DOHH2 (cell line): Measurements from ENCODE around the gene SARS1.

Experiments used
- H3F3A ChIP-seq: fragments of 200-600 bp; sonication (generic), shearing (Covaris generic); 2 replicates; pipeline ENCODE4 v1.6.0; 2016; ENCODE audit warnings: antibody characterized with exemption, mild to moderate bottlenecking; ENCODE audit not compliant: control insufficient read depth, insufficient read depth
- H3K27ac ChIP-seq: fragments of 200-600 bp; sonication (generic); 2 replicates; pipeline ENCODE4 v1.5.1; 2014; ENCODE audit warnings: low read depth, mild to moderate bottlenecking, low read length, moderate library complexity
- H3K27me3 ChIP-seq: fragments of 200-600 bp; sonication (generic); 2 replicates; pipeline ENCODE4 v1.6.1; 2014; ENCODE audit warnings: mild to moderate bottlenecking, low read length, mixed read lengths; ENCODE audit not compliant: control insufficient read depth
- H3K36me3 ChIP-seq: fragments of 200-600 bp; sonication (generic); 2 replicates; pipeline ENCODE4 v1.6.1; 2014; ENCODE audit warnings: mild to moderate bottlenecking, low read length, moderate library complexity, mixed read lengths; ENCODE audit not compliant: control insufficient read depth
- H3K4me1 ChIP-seq: fragments of 200-600 bp; sonication (generic); 2 replicates; pipeline ENCODE4 v1.6.1; 2014; ENCODE audit warnings: mild to moderate bottlenecking, low read length, mixed read lengths; ENCODE audit not compliant: control insufficient read depth
- H3K4me2 ChIP-seq: fragments of 200-600 bp; sonication (generic); 2 replicates; pipeline ENCODE4 v1.6.0; 2014; ENCODE audit warnings: mild to moderate bottlenecking, low read length, moderate library complexity
- H3K4me3 ChIP-seq: fragments of 200-600 bp; sonication (generic); 2 replicates; pipeline ENCODE4 v1.5.1; 2014; ENCODE audit warnings: mild to moderate bottlenecking, low read length, mixed read lengths
- H3K79me2 ChIP-seq: fragments of 200-600 bp; sonication (generic); 2 replicates; pipeline ENCODE4 v1.6.1; 2014; ENCODE audit warnings: mild to moderate bottlenecking, low read length, mixed read lengths; ENCODE audit not compliant: control insufficient read depth
- H3K9me2 ChIP-seq: fragments of 200-600 bp; sonication (generic); replicated peaks from 2 replicates; pipeline ENCODE4 v1.6.1; 2014; ENCODE audit warnings: mild to moderate bottlenecking, low read length, mixed read lengths; ENCODE audit not compliant: control insufficient read depth
- H3K9me3 ChIP-seq: fragments of 200-600 bp; sonication (generic); 2 replicates; pipeline ENCODE4 v1.6.1; 2014; ENCODE audit warnings: antibody characterized with exemption, low read length, mixed read lengths; ENCODE audit not compliant: control insufficient read depth, insufficient read depth
- H4K20me1 ChIP-seq: fragments of 200-600 bp; sonication (generic); 2 replicates; pipeline ENCODE4 v1.6.0; 2014; ENCODE audit warnings: low read depth, mild to moderate bottlenecking, antibody characterized with exemption, low read length, moderate library complexity; ENCODE audit not compliant: control insufficient read depth, insufficient read depth
- CTCF ChIP-seq: fragments of 200-600 bp; sonication (generic); IDR thresholded peaks from one replicate; pipeline ENCODE4 v1.5.1; 2014; ENCODE audit warnings: antibody characterized with exemption, mild to moderate bottlenecking, low read depth, low read length; ENCODE audit not compliant: poor library complexity, severe bottlenecking
- EZH2phosphoT487 ChIP-seq: fragments of 200-600 bp; sonication (generic); IDR thresholded peaks from 2 replicates; pipeline ENCODE4 v1.6.1; 2017; ENCODE audit warnings: borderline replicate concordance, mild to moderate bottlenecking, antibody characterized with exemption, low read length, moderate library complexity, mixed read lengths

The SARS1 gene

GRCh38 chr1:109272021-109272799, 58.5 kb downstream of the SARS1 start:
- H3K9me2 ChIP-seq: no peaks in the 10 kb centered on the region
- TF ChIP-seq CTCF (no peak), EZH2phosphoT487 (no peak)
- H3K9me3 ChIP-seq: no peaks in the 10 kb centered on the region
- peaks cover 7% of the 10 kb centered on the region for H3K4me1 ChIP-seq
- H3K4me2 ChIP-seq: no peak overlapping the region
- H3K27me3 ChIP-seq: no peaks in the 10 kb centered on the region
- H3K27ac ChIP-seq: no peak overlapping the region
- H3K79me2 ChIP-seq: no peaks in the 10 kb centered on the region
- H3K4me3 ChIP-seq: no peak overlapping the region
- no peaks in the 10 kb centered on the region for H3F3A ChIP-seq
- no peaks in the 10 kb centered on the region for H3K36me3 ChIP-seq
- H4K20me1 ChIP-seq: no peaks in the 10 kb centered on the region

GRCh38 chr1:109272831-109273547, 59.3 kb downstream of the SARS1 start:
- H3K27me3 ChIP-seq: no peaks in the 10 kb centered on the region
- no peak overlapping the region for H3K27ac ChIP-seq
- peaks cover 10% of the 10 kb centered on the region for H3K4me1 ChIP-seq

GRCh38 chr1:109273570-109274288, 60.0 kb downstream of the SARS1 start:
- Histone ChIP-seq H3K4me3 (no peak overlapping the region), H3K9me3 (no peaks in the 10 kb centered on the region), H3K9me2 (no peaks in the 10 kb centered on the region), H3F3A (no peaks in the 10 kb centered on the region), H3K36me3 (peaks cover 5% of the 10 kb centered on the region; the same call in 1 of the 2 replicates), H3K27ac (no peak overlapping the region), H3K27me3 (no peaks in the 10 kb centered on the region), H3K4me2 (no peak overlapping the region), H3K79me2 (no peaks in the 10 kb centered on the region), H3K4me1 (peaks cover 10% of the 10 kb centered on the region), H4K20me1 (no peaks in the 10 kb centered on the region)
- TF ChIP-seq CTCF: no peak
- no peak for TF ChIP-seq EZH2phosphoT487

More at GRCh38 chr1:109272831-109273547, 59.3 kb downstream of the SARS1 start:
- H3K4me2 ChIP-seq: no peak overlapping the region
- H3F3A ChIP-seq: no peaks in the 10 kb centered on the region
- H4K20me1 ChIP-seq: no peaks in the 10 kb centered on the region
- H3K9me3 ChIP-seq: no peaks in the 10 kb centered on the region
- TF ChIP-seq CTCF (no peak), EZH2phosphoT487 (no peak)
- peaks cover 5% of the 10 kb centered on the region; the same call in 1 of the 2 replicates for H3K36me3 ChIP-seq
- H3K79me2 ChIP-seq: no peaks in the 10 kb centered on the region
- H3K4me3 ChIP-seq: no peak overlapping the region
- no peaks in the 10 kb centered on the region for H3K9me2 ChIP-seq
